Stimulated activated CD4-positive, alpha-beta T cell treated with anti-CD3 and anti-CD28 coated beads, Interleukin-1b, Interleukin-23, amount 100 ng/mL, for 1 hour (primary cell): ENCODE data around the gene GALNT9.

Source experiments
- DNase-seq, 2 donors: peaks; one replicate each; pipeline ENCODE4 v3.0.0-alpha.2; 2020; ENCODE audit warnings: low read depth in 2 of 2

Gene GALNT9

DNA sequence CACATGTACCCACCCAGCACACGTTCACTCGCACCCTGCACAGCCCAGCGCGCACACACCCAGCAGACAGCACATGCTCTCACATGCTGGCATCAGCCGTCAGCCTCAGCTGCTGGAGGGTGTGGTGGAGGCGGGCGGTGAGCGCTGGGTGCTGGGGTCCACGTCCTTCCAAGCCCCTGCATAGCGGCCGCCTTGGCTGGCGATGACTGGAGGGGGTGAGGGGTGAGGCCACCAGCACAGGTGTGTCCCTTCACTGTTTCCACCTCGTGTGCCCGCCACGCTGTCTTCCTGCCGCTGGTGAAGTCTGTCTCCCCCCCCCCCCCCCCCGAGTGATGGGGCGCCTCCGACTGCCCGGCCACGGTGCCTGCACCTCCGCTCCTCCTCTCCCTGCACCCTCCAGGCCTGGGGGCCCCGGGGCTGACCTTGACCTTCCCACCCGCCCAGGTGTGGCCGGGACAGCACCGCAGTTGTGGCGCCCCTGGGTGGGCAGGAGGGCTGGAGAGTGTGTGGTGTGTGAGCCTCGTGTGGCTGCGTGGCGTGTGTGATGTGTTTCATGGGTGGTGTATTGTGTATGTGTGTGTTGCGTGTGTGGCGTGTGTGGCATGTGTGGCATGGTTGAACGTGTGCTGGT, 147.7 kb downstream of the GALNT9 start:
- no peak for DNase-seq

DNA sequence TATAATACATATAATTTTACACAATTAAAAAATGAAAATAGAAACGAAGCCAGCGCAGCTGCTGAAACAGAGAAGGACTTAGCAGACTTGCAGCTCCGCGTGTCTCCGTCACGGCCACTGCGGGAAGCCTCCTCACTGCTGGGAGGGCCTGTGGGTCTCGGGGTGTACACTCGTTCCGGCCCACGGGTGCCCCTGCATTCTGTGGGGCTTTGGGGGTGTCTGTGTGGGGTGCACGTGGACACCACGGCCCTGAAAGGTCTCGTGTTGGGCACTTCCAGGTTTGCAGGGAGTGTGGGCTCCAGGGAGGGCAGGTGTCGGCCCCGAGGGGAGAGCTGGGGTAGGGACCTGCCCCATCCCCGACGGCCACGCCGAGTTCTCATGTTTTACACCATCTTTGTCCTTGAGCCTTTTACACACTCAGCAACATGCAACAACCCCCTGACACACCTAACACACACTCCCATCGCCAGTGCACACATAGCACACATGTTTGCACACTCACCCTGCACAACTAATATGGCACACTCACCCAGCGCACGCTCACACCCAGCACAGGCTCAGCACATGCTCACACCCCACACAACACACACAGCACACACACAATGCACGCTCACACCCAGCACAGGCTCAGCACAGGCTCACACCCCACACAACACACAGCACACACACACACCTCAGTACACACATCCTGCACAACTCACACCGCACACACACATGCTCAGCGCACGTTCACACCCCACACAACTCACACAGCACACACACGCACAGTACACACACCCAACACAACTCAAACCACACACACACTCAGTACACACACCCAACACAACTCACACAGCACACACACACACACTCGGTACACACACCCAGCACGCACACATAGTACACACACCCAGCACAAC, 148.5 kb downstream of the GALNT9 start:
- DNase-seq: no peak

DNA sequence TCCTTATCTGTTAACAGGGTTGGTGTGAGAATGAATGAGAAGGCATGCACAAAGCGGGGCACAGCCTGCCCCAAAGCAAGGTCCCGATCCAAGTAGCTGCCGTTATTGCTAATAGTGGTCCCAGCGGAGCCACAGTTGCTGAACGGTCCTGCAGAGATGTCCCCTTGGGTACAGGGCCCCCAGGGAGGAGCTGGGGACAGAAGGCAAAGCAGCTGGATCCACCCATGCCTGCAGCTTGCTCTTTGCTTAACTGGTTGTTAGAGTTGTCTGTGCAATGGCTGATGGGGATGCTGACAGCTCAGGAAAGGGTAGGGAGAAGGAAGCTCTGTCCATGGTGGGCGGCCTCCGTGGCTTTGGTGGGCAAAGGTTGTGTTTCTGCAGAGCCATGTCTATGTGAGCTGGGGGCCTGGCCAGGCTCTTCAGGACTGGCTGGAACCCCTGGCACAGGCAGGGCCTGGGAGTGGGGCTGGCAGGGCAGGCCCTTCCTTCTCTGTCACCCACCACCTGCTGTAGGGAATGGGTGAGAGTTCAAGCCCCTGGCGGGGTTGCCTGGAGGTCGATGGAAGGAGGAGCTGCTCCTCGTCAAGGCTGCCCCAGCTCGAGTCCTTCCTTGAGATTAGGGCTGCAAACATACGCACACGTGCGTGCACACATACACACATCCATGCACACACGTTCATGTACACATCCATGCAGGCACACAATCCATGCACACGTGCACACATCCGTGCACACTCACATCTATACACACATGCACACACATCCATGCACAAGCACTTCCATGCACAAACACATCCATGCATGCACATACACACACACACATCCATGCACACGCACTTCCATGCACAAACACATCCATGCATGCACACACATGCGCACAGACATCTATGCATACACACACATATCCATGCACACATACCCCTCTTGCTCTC, 149.7 kb downstream of the GALNT9 start:
- no peak for DNase-seq

- no peak for DNase-seq
Measured at GRCh38 chr12:132178801-132179401, 150.5 kb downstream of the GALNT9 start.

GRCh38 chr12:132178316-132178715, 151.1 kb downstream of the GALNT9 start:
- no peak for DNase-seq

DNA sequence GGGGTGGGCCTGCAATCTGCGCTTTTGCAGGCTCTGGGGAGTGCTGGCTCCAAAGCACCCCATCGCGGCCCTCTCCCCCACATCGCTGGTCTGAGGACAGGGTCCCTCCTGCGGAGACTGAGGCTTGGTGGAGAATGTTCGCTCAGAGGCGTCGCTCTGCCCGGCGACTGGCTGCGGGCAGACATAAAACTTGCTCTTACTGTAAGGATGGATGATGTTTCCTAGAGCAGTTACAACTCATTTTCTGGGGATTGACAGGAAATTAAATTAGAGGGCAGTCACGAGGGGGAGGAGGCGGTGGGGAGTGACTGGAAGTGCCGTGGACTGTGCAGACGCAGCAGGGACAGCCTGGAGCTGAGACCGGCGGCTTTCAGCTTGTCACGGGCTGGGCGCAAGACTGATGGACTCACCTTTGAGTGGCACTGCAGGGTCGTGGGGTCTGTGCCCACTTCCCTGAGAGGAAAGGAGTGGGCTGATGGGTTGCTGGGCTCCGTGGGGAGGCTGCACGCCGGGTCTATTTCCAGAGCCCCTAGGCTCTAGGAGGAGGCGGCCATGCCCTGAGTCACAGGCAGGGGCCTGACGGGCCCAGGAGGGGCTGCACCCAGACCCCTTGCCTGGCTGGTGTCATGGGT, 152.4 kb downstream of the GALNT9 start:
- no peak for DNase-seq

GRCh38 chr12:132176385-132176919, 152.9 kb downstream of the GALNT9 start:
- no peak for DNase-seq

GRCh38 chr12:132175496-132176384, 153.6 kb downstream of the GALNT9 start:
- no peak for DNase-seq

DNA sequence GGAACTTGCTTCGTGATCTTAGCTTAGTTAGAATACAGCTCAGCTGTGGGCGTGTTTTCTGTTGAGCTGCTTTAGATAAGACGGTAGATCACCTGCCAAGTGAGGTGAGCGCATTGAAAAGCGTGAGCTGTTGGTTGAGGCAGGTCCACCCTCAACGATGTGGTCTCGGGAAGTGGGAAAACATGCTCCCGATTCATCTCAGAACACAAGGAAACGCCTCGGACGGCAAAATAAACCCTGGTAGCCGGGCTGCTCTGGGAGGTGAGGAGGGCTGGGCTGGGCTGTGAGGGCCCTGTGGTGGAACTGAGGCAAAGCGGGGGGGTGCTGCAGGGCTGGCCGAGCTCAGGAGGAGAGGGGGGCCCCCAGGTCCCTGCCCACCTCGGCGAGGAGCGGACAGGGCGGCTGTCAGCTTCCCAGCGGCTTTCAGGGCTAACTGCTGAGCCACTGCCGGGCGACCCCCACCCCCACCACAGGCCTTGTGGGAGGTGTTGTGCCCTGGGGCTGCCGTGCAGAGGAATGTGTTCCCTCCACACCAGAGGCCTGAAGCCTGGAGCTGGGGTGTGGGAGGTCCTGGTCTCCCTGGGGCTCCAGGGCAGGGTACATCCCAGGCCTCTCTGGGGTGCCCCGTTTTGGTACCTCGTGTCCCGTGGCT, 154.4 kb downstream of the GALNT9 start:
- no peak for DNase-seq

- DNase-seq: no peak
Measured at GRCh38 chr12:132174015-132174838, 155.2 kb downstream of the GALNT9 start.

DNA sequence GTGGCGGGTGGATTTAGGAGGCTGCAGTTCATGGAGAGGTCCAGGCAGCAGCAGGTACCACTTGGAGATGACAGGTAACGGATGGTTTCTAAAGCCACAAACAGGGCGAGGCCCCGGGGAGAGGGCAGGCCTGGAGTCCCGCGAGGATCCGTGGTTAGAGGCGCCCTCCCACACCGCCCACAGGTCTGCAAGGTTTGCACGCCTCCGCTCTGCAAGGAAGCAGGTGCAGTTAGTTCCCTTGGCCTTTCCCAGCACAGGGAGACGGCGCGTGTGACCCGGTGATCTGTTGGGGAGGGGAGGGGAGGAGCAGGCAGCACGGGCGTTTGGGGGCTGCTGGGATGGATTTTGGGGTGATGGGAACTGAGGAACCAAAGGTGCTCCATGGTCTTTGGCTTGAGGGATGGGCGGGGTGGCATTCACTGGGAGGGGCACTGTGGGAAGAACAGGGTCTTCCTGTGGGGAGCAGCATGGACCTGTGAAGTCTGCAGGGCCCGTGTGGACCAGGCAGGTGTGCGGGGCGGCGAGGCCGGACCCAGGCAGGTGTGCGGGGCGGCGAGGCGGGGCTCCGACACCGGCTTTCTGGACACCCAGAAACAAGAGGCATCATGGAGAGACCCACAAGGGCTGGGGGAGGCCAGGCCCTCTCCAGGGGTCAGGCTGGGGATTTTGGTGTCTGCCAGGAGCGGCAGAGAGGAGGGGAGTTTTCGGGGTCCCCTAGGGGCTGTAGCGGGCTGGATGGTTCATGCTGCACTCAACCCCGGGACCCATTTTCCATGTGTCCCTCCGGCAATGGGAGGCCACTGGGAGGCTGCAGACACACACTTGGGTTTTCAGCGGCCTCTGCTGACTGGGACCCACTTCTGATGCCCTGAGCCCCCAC, 156.0 kb downstream of the GALNT9 start:
- DNase-seq: no peak

GRCh38 chr12:132172619-132173018, 156.8 kb downstream of the GALNT9 start:
- DNase-seq: no peak

DNA sequence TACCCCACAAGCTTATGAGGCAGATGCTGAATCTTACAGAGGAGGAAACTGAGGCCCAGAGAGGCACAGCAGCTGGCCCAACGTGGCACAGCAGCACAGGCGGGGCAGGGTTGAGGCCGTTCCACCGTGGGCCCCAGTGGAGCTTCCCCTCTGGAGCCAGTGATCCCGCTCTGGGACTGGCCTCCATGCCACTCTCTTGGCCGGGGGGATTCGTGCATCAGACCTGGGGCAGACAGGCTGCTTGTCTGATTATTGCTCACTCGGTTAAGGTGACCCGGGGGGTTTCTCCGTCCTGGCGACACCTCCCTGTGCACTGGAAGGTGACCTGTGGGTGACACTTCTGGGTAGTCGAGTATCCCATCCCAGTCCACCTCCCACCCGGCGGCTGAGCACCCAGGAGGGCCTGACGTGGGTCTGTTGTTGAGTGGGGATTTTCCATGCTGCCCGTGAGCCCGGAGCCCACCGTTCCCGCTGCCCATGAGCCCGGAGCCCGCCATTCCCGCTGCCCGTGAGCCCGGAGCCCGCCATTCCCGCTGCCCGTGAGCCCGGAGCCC, 157.3 kb downstream of the GALNT9 start:
- no peak for DNase-seq

- no peak for DNase-seq
Measured at GRCh38 chr12:132171293-132171967, 158.0 kb downstream of the GALNT9 start.

- DNase-seq: no peak
Measured at GRCh38 chr12:132170637-132171292, 158.6 kb downstream of the GALNT9 start.

DNA sequence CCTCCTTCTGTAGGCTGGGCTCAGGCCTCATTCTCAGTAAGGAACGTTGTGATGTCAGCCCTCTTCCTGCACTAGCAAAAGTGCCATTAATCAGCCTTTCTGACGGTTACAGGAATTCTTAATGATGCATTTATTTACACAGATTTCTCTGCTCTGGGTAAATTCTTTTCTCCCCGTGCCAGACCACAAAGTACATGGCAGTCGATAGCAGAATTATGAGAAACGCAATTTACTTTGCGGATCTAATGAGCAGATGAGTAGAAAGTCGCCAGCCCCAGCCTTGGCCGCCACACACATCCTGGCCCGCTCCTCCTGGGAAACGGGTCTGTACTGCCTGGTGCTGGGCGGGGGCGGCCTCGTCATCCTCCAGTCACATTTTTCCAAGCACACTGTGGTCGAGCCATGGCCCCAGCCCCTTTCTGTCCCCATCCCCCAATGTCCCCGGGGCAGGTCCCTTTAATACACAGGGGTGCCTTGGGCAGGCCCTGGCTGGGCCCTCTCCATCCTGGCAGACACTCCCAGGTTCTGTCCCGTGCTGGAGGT, 159.2 kb downstream of the GALNT9 start:
- no peak for DNase-seq
